Measurements from ENCODE around the gene LRRC7.

DNA sequence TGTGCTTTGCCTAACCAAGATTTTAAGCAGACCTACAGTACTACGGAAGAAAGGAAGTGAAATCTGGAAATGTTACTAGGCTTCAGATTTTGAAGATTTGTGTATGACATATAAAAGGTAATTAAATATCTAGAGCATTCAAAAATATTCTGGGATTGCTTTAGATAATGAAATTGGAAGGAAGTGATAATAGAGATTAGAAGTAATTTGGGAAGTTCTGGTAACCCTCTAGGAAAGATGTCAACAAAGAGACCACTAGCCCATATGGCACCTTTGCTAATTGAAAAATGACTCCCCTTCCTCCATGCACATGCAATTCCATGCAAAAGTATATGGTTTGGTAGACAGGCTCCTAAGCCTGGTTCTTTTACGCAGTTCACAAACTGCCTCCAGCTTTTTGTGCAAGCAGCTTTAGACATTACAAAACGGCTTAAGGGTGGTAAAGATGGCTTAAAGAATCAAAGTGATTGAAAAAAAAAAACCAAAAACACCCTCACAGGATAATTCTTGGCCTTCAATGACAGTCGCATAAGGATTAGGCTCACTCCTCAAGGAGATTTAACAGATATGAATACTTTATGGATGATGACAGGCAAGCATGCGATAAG, 81.8 kb downstream of the LRRC7 start:
- TF ChIP-seq, protein P1, sequence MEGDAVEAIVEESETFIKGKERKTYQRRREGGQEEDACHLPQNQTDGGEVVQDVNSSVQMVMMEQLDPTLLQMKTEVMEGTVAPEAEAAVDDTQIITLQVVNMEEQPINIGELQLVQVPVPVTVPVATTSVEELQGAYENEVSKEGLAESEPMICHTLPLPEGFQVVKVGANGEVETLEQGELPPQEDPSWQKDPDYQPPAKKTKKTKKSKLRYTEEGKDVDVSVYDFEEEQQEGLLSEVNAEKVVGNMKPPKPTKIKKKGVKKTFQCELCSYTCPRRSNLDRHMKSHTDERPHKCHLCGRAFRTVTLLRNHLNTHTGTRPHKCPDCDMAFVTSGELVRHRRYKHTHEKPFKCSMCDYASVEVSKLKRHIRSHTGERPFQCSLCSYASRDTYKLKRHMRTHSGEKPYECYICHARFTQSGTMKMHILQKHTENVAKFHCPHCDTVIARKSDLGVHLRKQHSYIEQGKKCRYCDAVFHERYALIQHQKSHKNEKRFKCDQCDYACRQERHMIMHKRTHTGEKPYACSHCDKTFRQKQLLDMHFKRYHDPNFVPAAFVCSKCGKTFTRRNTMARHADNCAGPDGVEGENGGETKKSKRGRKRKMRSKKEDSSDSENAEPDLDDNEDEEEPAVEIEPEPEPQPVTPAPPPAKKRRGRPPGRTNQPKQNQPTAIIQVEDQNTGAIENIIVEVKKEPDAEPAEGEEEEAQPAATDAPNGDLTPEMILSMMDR (IDR thresholded peaks at IDR 0.05), result no peak
- no peak for TF ChIP-seq POLR2A (IDR thresholded peaks at IDR 0.05)

All from esophagus squamous epithelium (tissue), 4 donors.